Measurements from ENCODE around the gene CDC27.
"Not testable (repeated sequence)": the region's sequence is repeated elsewhere in the genome, so short reads cannot be mapped to it uniquely, and the experiment has no call there.

Gene CDC27

DNA sequence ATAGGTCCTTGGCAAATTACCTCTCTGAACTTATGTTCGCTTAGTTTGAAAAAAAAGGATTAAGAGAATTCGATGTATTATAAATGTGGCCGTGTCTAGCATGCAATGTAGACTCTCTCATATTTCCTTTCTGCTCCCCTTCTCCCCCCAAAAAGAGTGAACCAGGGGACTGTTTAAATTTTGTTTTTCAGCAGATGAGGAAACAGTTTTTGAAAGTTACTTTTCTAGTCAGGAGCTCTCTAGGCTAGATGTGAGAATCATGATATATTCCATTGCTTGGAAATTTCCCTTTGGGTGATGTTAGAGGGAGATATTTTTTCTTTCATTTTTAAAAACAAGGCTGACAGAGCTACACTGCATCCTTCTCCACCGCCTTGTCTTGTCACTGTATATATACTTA lies 1.1 kb upstream of the CDC27 start:
- no peak for DNase-seq

DNA sequence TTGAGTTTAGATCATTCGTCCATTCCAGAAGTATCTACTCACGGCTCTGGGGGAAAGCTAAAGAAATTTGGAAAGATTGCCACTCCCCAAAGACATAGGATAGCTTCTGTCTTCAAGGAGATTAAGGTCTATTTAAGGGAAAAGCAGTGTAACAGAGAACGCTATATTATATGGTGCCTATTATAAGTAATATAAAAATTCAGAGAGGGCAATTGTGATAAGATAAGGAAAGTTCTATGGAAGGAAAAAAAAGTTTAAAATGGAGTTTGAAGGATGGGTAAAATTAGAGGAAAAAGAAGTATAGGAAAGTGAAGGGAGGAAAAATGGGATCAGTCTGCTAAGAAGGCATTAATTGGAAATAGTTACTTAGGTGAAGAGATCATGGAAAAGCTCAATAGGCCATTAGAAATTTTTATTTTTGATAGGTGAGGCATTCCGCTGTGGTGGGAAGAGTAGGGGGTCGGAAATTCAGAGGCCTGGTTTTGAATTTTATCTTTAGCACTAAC lies 690 bp upstream of the CDC27 start:
- DNase-seq = no peak

DNA sequence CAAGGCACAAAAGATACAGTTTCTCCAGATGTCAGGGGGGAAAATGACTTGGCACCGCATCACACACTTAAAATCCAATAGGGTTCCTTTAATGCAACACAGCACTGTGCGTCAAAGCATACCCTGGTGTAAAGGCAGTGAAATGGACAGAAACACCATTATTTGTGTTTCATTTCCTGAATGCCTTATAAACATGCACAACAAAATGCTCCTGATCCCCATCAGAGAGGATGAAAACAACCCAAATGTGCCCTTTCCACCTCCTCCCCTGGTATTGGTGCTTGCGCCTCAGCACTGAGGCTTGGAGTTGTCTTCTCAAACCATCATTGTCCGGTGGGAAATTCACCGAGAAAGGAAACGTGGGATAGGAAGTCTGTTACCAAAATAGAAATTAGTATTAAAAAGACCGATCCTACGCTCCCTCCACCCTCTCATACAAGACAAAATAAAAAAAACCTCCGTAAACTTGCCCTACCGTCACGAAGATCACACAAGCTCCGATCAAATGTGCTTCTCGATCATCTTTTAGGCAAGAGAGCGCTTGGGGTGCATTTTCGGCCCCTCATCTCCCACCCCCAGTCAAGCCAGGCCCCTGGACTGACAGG lies 722 bp downstream of the CDC27 start:
- peak; percentile 69 for DNase-seq

DNA sequence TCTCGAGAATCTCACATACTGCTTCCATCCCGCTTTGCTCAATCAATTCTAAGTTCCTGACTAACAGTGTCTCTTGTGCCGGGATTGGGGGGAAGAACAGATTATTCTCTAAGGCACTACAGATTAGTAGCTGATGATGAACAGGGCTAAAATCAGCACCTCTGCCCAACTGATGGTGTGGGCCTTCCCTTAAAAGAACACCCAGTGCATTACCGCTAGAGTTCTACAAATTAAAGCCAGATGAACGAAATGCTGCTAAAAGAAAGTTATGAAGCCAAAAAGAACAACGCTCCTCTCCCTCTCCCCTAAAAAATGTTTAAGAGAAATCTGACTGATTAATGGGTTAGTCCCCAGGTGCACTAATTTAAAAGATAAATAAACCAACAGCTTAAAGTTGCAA lies 4.4 kb downstream of the CDC27 start:
- DNase-seq = no peak

DNA sequence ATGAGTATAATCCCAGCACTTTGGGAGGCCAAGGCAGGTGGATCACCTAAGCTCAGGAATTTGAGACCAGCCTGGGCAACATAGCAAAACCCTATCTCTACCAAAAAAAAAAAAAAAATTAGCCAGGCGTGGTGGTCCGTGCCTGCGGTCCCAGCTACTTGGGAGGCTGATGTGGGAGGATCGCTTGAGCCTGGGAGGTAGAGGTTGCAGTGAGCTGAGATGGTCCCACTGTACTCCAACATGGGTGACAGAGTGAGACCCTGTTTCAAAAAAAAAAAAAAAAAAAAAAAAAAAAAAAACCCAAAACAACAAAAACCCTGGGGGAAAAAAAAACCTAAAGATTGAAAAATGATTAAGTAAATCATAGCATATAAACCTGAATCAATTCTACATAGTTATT lies 8.1 kb downstream of the CDC27 start:
- not testable (repeated sequence) for DNase-seq

DNA sequence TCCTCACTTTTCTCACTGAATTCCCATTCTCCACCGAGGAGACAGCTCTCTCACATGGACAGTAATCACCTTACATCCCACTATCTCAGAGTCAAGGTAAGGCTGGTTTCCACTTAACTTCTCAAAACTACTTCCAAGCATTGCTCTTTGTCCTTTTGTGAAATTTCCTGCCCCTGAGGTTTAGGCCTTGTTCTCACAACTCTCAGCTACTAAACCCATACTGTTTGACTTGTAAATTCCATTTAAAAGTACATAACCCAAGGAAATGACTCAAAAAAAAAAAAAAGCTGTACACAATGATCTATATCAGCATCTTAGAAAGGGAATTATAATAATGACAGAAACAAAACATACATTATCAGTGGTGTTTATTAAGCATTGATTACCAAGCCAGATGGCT lies 8.8 kb downstream of the CDC27 start:
- DNase-seq = no peak

DNA sequence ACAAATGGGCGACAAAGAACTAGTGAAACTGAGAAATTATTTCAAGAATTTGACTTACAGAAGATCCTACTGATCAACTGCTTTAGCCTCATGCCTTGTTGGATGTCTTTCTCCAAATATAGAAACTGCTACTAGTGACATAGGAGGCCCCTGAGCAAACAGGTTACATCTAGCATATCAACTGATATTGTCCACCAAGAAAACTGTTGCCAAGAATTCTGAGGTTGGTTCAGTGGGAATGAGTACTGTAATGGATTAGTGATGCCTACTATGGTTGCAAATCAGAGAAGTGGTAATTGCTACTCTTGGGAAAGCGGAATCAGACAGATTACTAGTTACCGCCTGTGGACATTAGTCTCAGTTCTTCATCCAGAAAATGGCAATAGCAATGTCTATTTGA lies 10.0 kb downstream of the CDC27 start:
- no peak for DNase-seq

DNA sequence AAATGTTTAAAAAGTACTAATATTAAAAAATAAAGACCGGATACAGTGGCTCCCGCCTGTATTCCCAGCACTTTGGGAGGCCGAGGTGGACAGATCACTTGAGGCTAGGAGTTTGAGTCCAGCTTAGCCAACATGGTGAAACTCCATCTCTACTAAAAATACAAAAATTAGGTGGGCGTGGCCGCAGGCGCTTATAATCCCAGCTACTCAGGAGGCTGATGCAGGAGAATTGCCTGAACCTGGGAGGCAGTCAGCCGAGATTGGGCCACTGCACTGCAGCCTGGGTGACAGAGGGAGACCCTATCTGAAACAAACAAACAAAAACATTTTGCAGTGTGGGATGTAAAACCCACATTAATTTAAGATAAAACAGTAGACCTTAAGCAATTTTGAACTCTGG lies 11.8 kb downstream of the CDC27 start:
- no peak for DNase-seq

DNA sequence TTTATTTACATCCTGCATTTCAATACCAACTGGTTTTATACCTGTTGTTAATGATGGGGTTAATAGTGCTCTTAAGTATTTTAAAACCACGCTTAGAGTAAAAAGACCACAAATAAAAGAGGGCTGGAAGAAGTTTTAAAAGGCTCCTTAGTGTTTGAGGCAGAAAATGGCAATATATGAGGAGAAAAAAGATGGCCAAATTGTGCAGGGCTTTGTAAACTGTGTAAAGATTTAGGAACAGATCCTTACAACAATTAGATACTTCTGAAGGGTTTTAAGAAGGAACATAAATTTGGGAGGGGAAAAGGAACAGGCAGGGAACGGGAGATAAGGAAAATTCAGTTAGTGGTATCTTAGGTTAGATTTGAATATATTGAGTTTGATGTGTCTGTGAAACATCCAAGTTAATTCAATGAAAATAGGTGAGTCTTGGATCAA lies 12.7 kb downstream of the CDC27 start:
- no peak for DNase-seq

DNA sequence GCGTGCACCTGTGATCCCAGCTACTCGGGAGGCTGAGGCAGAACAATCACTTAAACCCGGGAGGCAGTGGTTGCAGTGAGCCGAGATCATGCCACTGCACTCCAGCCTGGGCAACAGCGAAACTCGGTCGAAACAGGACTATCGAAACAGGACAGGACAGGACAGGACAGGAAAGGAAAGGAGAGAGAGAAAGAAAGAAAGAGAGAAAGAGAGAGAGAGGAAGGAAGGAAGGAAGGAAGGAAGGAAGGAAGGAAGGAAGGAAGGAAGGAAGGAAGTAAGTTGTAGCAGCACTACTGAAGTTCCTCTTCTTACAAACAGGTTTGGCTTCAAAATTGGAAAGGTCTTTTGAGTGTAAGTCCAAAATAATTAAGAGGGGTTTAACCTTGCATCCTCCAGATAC lies 14.3 kb downstream of the CDC27 start:
- not testable (repeated sequence) for DNase-seq

DNA sequence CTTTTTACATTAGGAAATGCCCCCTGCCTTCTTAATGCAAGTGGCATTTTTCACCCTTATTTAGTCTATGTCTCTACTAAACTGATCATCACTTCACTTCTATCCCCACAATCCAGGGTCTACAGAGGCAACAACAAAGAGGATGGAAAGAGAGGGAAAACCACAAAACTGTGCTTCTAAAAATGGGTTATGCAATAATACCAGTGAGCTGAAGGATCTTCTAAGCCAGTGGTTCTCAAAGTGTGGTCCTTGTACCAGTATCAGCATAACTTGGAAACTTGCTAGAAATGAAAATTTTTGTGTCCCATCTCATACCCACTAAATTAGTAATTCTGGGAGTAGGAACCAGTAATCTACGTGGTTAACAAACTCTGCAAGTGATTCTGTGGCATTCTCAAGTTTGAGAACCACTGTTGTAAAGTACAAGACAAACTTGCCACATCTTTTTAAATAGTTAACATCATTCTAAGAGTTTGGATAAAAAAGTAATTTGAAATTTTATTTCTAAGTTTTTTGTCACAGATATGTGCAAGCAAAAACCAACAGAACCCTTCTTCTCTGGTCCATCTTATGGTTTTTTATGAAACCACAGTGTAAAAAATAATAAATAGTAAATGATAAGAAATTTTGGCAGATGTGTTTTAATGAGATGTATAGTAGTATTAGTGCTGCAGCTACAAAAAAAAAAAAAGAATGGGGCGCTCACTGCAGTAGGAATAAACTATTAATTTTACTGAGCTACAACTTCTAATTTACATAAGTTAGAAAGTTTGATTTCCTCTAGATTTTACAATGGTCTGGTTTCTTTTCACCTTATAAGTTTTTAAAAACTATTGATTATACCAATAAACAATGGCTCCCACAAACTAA lies 16.2 kb downstream of the CDC27 start:
- no peak for DNase-seq

DNA sequence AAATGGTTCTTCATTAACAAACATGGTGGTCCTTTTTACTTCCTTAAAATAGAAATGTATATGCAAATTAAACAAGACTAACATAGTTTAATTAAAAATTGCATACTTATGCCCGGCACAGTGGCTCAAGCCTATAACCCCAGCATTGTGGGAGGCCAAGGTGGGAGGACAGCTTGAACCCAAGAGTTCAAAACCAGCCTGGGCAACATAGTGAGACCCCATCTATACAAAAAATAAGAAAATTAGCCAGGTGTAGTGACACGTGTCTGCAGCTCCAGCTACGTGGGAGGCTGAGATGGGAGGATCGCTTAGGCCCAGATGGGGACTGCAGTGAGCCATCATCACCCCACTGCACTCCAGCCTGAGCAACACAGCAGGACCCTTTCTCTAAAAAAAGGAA lies 18.4 kb downstream of the CDC27 start:
- no peak for DNase-seq

DNA sequence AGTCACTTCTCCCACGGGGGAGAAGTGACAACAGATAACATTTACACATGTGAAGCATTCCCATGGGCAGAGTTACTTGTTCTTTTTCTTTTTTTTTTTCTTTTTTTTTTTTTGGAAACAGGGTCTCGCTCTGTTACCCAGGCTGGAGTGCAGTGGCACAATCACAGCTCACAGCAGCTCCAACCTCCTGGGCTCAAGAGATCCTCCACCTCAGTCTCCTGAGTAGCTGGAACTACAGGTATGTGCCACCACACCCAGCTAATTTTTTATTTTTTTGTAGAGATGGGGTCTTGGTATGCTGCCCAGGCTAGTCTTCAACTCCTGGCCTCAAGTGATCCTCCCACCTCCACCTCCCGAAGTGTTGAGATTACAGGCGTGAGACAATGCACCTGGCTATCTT lies 20.2 kb downstream of the CDC27 start:
- not testable (repeated sequence) for DNase-seq

DNA sequence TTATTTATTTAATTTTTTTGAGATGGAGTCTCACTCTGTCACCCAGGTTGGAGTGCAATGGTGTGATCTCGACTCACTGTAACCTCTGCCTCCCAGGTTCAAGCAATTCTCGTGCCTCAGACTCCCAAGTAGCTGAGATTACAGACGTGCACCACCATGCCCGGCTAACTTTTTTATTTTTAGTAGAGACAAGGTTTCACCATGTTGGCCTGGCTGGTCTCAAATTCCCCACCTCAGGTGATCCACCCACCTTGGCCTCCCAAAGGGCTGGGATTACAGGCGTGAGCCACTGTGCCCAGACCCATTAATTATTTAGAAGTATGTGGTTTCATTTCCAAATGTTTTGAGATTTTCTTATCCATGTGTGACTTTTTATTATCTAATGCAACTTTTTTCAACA lies 22.2 kb downstream of the CDC27 start:
- DNase-seq = not testable (repeated sequence)

DNA sequence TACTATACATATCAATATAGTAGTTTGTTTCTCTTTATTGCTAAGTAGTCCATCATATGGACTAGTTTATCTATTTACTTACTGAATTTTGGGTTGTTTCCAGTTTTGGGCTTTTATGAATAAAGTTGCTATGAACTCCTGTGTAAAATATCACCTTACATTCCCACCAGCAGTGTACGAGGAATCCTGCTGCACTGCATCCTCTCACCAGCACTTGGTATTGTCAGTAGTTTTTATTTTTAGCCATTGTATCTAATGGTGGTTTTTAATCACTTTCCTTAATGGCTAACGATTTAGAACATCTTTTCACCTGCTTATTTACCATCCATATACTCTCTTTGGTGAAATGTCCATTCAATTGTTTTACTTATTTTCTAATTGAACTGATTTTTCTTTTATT lies 24.0 kb downstream of the CDC27 start:
- DNase-seq = no peak

DNA sequence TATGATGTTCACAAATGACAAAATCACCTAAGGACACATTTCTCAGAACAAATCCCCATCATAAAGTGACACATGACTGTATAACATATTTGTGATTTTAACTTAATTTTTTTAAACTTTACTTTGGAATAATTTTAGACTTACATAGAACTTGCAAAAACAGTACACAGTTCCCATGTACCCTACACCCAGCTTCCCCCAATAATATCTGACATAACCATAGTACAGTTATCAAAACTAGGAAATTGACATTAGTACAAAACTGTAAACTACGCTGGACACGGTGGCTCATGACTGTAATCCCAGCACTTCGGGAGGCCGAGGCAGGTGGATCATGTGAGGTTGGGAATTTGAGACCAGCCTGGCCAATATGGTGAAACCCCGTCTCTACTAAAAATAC lies 24.8 kb downstream of the CDC27 start:
- DNase-seq = no peak

DNA sequence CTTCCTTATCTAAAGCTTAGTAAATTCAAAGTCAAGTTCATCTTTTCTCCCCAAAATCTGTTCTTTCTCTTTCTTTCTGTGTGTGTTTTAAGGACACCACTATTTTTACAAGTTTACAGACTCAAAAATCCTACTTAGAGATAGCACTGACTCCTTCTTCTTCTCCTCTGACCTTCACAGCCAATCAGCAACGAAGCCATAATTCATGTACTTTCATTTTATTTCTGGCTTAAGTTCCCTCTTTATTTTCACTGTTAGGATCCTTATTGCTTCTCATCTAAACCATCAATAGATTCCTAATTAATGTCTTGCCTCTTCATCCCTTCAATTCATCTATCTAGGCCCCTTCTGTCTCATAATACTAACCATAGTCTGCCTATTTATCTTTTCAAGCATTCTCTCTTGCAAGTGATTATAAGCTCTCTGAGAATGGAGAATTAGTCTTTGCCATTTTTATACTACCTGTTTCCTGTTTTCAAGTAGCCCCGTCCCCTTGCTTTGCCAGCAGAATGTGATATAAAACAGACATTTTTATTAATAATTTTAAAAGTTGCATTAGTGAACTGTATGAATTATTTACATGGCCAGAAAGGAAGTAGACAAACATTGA lies 27.0 kb downstream of the CDC27 start:
- DNase-seq = no peak

DNA sequence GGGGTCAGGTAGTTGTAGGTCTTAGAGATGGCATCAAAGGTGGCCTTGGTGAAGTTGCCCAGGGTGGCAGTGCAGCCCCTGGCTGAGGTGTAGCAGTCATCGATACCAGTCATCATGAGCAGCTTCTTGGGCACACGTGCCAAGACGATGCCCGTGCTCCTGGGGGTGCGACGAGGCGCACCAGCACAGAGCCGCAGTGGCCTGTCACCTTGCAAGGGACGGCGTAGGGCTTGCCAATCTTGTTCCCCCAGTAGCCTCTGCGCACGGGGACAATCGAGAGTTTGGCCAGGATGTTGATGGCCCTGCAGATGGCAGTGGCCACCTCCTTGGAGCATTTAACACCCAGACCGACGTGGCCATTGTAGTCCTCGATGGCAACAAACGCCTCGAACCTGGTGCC lies 29.8 kb downstream of the CDC27 start:
- no peak for DNase-seq

DNA sequence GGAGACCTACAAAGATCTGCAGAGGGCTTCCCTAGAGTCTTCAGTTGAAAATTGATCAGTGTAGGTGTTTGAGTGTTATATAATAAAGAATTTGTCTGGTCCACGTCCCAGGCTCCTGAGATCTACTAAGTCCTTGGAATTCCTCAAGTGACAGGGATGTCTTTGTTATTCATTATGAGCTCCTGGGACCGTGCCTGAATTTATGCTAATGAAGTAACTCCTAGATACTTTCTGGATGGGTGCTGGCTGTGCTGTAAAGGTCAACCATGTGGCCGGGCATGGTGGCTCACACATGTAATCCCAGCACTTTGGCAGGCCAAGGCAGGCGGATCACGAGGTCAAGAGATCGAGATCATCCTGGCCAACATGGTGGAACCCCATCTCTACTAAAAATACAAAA lies 43.7 kb downstream of the CDC27 start:
- no peak for DNase-seq

DNA sequence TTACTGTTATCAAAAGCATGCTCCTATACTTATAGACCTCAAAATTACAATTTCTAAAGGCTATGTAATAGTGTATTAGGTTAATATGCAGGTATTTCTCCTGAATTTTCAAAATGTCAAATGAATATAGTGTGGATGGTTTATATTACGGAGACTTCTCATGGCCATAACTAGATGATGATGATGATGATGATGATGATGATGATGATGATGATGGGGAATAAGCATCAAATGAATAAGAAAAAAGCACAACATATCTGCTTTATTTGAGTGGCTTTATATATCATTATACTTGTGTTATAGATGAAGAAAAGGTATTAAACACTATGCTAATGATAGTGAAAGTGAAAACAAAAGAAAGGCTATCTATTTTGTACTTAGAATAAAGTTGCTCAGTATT lies 53.9 kb downstream of the CDC27 start:
- no peak for DNase-seq

DNA sequence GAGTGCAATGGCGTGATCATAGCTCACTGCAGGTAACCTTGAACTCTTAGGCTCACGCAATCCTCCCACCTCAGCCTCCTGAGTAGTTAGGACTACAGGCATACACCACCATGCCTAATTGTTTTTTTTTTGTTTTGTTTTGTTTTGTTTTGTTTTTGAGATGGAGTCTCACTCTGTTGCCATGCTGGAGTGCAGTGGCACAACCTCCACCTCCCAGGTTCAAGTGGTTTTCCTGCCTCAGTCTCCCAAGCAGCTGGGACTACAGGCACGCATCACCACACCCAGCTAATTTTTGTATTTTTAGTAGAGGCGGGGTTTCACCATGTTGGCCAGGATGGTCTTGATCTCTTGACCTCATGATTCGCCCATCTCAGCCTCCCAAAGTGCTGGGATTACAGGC lies 54.7 kb downstream of the CDC27 start:
- DNase-seq = not testable (repeated sequence)

DNA sequence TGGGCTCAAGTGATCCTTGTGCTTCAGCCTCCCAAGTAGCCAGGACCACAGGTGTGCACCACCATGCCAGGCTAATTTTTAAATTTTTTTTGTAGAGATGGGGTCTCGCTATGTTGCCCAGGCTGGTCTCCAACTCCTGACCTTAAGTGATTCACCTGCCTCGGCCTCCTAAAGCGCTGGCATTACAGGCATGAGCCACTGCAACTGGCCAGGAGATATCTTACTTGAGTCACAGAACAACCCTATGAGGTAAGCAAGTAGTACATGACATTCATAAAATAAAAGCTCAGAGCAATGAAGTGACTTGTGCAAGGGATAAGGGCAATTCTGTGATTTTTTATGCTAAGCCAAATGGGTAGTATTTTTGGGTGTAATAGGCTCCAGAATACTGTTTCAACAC lies 57.3 kb downstream of the CDC27 start:
- no peak for DNase-seq

DNA sequence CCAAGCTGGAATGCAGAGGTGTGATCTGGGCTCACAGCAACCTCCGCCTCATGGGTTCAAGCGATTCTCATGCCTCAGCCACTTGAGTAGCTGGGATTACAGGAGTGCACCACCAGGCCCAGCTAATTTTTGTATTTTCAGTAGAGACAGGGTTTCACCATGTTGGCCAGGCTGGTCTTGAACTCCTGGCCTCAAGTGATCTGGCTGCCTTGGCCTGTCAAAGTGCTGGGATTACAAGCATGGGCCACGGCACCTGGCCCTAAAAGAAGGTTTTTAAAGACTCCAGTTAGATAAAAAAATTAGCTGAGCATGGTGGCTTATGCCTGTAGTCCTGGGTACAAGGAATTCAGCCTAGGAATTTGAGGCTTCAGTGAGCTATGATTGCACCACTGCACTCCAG lies 62.3 kb downstream of the CDC27 start:
- DNase-seq = not testable (repeated sequence)

DNA sequence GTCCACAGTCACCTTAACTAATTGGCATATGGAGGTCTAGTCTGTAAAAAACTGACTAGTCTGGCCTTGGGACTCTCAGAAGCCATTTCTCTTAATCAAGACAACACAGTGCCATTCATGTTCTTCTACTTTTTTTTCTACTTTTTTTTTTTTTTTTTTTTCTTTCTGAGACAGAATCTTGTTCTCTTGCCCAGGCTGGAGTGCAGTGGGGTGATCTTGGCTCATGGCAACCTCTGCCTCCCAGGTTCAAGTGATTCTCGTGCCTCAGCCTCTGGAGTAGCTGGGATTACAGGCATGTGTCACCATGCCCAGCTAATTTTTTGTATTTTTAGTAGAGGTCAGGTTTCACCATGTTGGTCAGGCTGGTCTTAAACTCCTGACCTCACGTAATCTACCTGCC lies 65.8 kb downstream of the CDC27 start:
- not testable (repeated sequence) for DNase-seq

All from hematopoietic multipotent progenitor cell treated with erythropoietin and hydrocortisone succinate and interleukin-3 and kit ligand, for 8 days (in vitro differentiated cells).